Smooth muscle cell (in vitro differentiated cells): ENCODE data around the gene ANXA11. TPM values are rescaled to one million over a fixed set of nuclear protein-coding genes. Genes with fewer than 3 reads are reported as not detected.

ENCODE experiments used
- DNase-seq: peaks from one replicate; lab custom pipeline; 2025; ENCODE audit not compliant: unreplicated experiment; lab: John Stamatoyannopoulos, UW
- H2AFZ ChIP-seq: fragments of 200-600 bp; sonication (generic); 2 replicates; pipeline ENCODE4 v1.6.0; 2016; ENCODE audit warnings: antibody characterized with exemption, low read depth, mild to moderate bottlenecking
- H3F3A ChIP-seq: fragments of 200-600 bp; sonication (generic); 2 replicates; pipeline ENCODE4 v1.6.0; 2017; ENCODE audit warnings: antibody characterized with exemption, low read depth
- H3K27ac ChIP-seq: fragments of 200-600 bp; sonication (generic); 2 replicates; pipeline ENCODE4 v1.5.1; 2016; ENCODE audit warnings: low read depth, mild to moderate bottlenecking
- H3K27me3 ChIP-seq: fragments of 200-600 bp; sonication (generic); 2 replicates; pipeline ENCODE4 v1.6.1; 2016; ENCODE audit warnings: low read depth, mild to moderate bottlenecking
- H3K36me3 ChIP-seq: fragments of 200-600 bp; sonication (generic); 2 replicates; pipeline ENCODE4 v1.5.1; 2016; ENCODE audit warnings: low read depth
- H3K4me1 ChIP-seq: fragments of 200-600 bp; sonication (generic); 2 replicates; pipeline ENCODE4 v1.5.1; 2016; ENCODE audit warnings: low read depth
- H3K4me2 ChIP-seq: fragments of 200-600 bp; sonication (generic); 2 replicates; pipeline ENCODE4 v1.6.0; 2016; ENCODE audit warnings: mild to moderate bottlenecking
- H3K4me3 ChIP-seq: fragments of 200-600 bp; sonication (generic); 2 replicates; pipeline ENCODE4 v1.5.1; 2016; ENCODE audit warnings: mild to moderate bottlenecking
- H3K79me2 ChIP-seq: fragments of 200-600 bp; sonication (generic); 2 replicates; pipeline ENCODE4 v1.6.0; 2016; ENCODE audit warnings: low read depth, mild to moderate bottlenecking
- H3K9ac ChIP-seq: fragments of 200-600 bp; sonication (generic); 2 replicates; pipeline ENCODE4 v1.6.0; 2016; ENCODE audit warnings: low read depth
- H3K9me3 ChIP-seq: fragments of 200-600 bp; sonication (generic); replicated peaks from 2 replicates; pipeline ENCODE4 v1.5.1; 2016; ENCODE audit warnings: low read depth
- H4K20me1 ChIP-seq: fragments of 200-600 bp; sonication (generic); 2 replicates; pipeline ENCODE4 v1.6.0; 2016; ENCODE audit warnings: low read depth
- CTCF ChIP-seq: fragments of 200-600 bp; sonication (generic); IDR thresholded peaks from 2 replicates; pipeline ENCODE4 v1.5.1; 2017; ENCODE audit warnings: borderline replicate concordance, mild to moderate bottlenecking, antibody characterized with exemption; ENCODE audit not compliant: insufficient read depth, poor library complexity, severe bottlenecking
- WGBS: methylation state at CpG from one replicate; pipeline ENCODE4 v1.1.7; 2016; ENCODE audit warnings: low lambda C conversion rate; 5-methylcytosine and 5-hydroxymethylcytosine counted together
- polyA plus RNA-seq: library from polyadenylated mRNA; unstranded; fragments of >200 nt; fragmentation: Nextera tagmentation; extraction: Ambion mirVana; gene quantifications from 2 replicates; pipeline ENCODE4 v1.2.1, GENCODE V29; 2016
- total RNA-seq: library from RNA; depleted of rRNA; stranded (reverse); fragments of >200 nt; gene quantifications from 2 replicates; pipeline ENCODE4 v1.2.3, GENCODE V29; 2014

ANXA11 gene
- total and polyA plus RNA-seq, 2 experiments from 2014 or later = 36.6 to 93.4 TPM

- H3K27ac ChIP-seq = no peak overlapping the region
- H3F3A ChIP-seq = no peaks in the 10 kb centered on the region
- H3K4me3 ChIP-seq = no peak overlapping the region
- H3K79me2 ChIP-seq = peaks cover 85% of the 10 kb centered on the region
- no peak overlapping the region for H3K4me2 ChIP-seq
- no peaks in the 10 kb centered on the region for H3K27me3 ChIP-seq
- H3K4me1 ChIP-seq = no peaks in the 10 kb centered on the region
- 90% methylated on average over 16 of the region's 16 CpGs for WGBS
- no peaks in the 10 kb centered on the region for H3K36me3 ChIP-seq
- TF ChIP-seq CTCF = no peak
- H4K20me1 ChIP-seq = peaks cover 87% of the 10 kb centered on the region
- no peaks in the 10 kb centered on the region for H3K9me3 ChIP-seq
- no peak overlapping the region for H2AFZ ChIP-seq
- DNase-seq = no peak
- H3K9ac ChIP-seq = no peak overlapping the region
Measured at GRCh38 chr10:80191589-80192270, 13.6 kb downstream of the ANXA11 start.

- no peak overlapping the region for H3K9ac ChIP-seq
Measured at GRCh38 chr10:80188713-80189112, 16.6 kb downstream of the ANXA11 start.

GRCh38 chr10:80187465-80188409, 17.6 kb downstream of the ANXA11 start:
- no peak overlapping the region for H2AFZ ChIP-seq
- H3K4me3 ChIP-seq = no peak overlapping the region
- H3K36me3 ChIP-seq = no peaks in the 10 kb centered on the region
- H3K9me3 ChIP-seq = no peaks in the 10 kb centered on the region
- no peak overlapping the region for H3K9ac ChIP-seq
- no peak overlapping the region for H3K27ac ChIP-seq
- no peaks in the 10 kb centered on the region for H3K4me1 ChIP-seq
- H3K27me3 ChIP-seq = no peaks in the 10 kb centered on the region
- WGBS = 86% methylated on average over 16 of the region's 16 CpGs
- no peak for DNase-seq
- H3K79me2 ChIP-seq = peaks cover 94% of the 10 kb centered on the region
- TF ChIP-seq CTCF = no peak
- H3F3A ChIP-seq = no peaks in the 10 kb centered on the region
- peaks cover 98% of the 10 kb centered on the region for H4K20me1 ChIP-seq
- no peak overlapping the region for H3K4me2 ChIP-seq

More at GRCh38 chr10:80188713-80189112, 16.6 kb downstream of the ANXA11 start:
- 100% methylated on average over 9 of the region's 9 CpGs for WGBS
- Histone ChIP-seq H3K27ac (no peak overlapping the region), H3K4me1 (no peaks in the 10 kb centered on the region), H4K20me1 (peaks cover 91% of the 10 kb centered on the region), H3F3A (no peaks in the 10 kb centered on the region), H3K9me3 (no peaks in the 10 kb centered on the region), H2AFZ (no peak overlapping the region), H3K4me3 (no peak overlapping the region), H3K4me2 (no peak overlapping the region), H3K27me3 (no peaks in the 10 kb centered on the region), H3K36me3 (no peaks in the 10 kb centered on the region), H3K79me2 (peaks cover 94% of the 10 kb centered on the region)
- DNase-seq = no peak
- no peak for TF ChIP-seq CTCF
